Esophagus squamous epithelium (tissue), 5 donors: ENCODE data around the gene PRRT2. TPM values are rescaled to one million over a fixed set of nuclear protein-coding genes. Genes with fewer than 3 reads are reported as not detected.
A peak's percentile ranks its signal among the peaks of the same experiment; 100 is the strongest.

Experiments
- DNase-seq: peaks from one replicate; lab custom pipeline; 2025; lab: John Stamatoyannopoulos, UW
- H3K27ac ChIP-seq, 4 donors: fragments of 200-600 bp; sonication (generic); one replicate each; pipeline ENCODE4 v1.5.1; 2016 to 2019; ENCODE audit warnings: mild to moderate bottlenecking in 1 of 4
- H3K27me3 ChIP-seq, 4 donors: fragments of 200-600 bp; sonication (generic); 1 replicate in 3 of 4; 2 replicates in 1 of 4; pipeline versions ENCODE4 v1.5.1 to v1.6.0; 2017 to 2021; ENCODE audit warnings: antibody characterized with exemption in 1 of 4
- H3K36me3 ChIP-seq, 3 donors: fragments of 200-600 bp; sonication (generic); one replicate each; pipeline ENCODE4 v1.5.1; 2016 to 2019
- H3K4me1 ChIP-seq, 3 donors: fragments of 200-600 bp; sonication (generic); one replicate each; pipeline ENCODE4 v1.5.1; 2017 to 2019
- H3K4me3 ChIP-seq, 4 donors: fragments of 200-600 bp; sonication (generic); 1 replicate in 3 of 4; 2 replicates in 1 of 4; pipeline ENCODE4 v1.5.1; 2016 to 2019; ENCODE audit warnings: mild to moderate bottlenecking in 2 of 4, moderate library complexity in 1 of 4
- H3K9me3 ChIP-seq, 3 donors: fragments of 200-600 bp; sonication (generic); one replicate each; pipeline ENCODE4 v1.5.1; 2016 to 2019
- CTCF ChIP-seq, 6 experiments: fragments of 450-650 bp in 4 of 6; fragments of 200-600 bp in 2 of 6; sonication (generic) in 2 of 6; IDR thresholded peaks; one replicate each; pipeline ENCODE4 v1.5.1; 2016 to 2019; ENCODE audit warnings: antibody characterized with exemption in 6 of 6, mild to moderate bottlenecking in 4 of 6, moderate library complexity in 4 of 6
- POLR2A ChIP-seq, 4 donors: fragments of 450-650 bp; IDR thresholded peaks; one replicate each; pipeline ENCODE4 v1.6.1; 2017; ENCODE audit warnings: antibody characterized with exemption in 4 of 4, mild to moderate bottlenecking in 4 of 4, moderate library complexity in 3 of 4
- WGBS, 2 donors: methylation state at CpG; one replicate each; pipeline ENCODE4 v1.1.5; 2018; 5-methylcytosine and 5-hydroxymethylcytosine counted together
- intact Hi-C: fragments of 100-400 bp; cut with DNase I; formaldehyde crosslinking; loops from one replicate; pipeline ENCODE4 v1.15.0; 2022
- total RNA-seq, 4 donors: library from RNA; depleted of rRNA; stranded (reverse); fragments of >200 nt; gene quantifications; one replicate each; pipeline ENCODE4 v1.1.0, GENCODE V29; 2016
- donor health status: DM: yes; HTN: yes; CAD: no.

Gene PRRT2
- total RNA-seq, 4 donors from 2014 or later = 0.40 to 1.9 (median 0.53) TPM; not detected in 1

GRCh38 chr16:29804455-29805231, 7.3 kb upstream of the PRRT2 start:
- peaks cover 26 to 45% (median 31%) of the 10 kb centered on the region in 3 donors for H3K4me1 ChIP-seq
- peak overlapping the region; percentile 90 to 100 (median 98) for H3K27ac ChIP-seq
- peaks cover 7 to 55% (median 16%) of the 10 kb centered on the region in 3 donors for H3K36me3 ChIP-seq
- H3K9me3 ChIP-seq = no peaks in the 10 kb centered on the region
- 1 to 5% methylated on average over 7 to 14 of the region's 26 CpGs for WGBS, 2 donors
- H3K4me3 ChIP-seq = peak overlapping the region; percentile 72 to 95 (median 78)
- intact Hi-C loops = no loop called here
- TF ChIP-seq CTCF (IDR thresholded peaks at IDR 0.05) = no peak
- TF ChIP-seq POLR2A (IDR thresholded peaks at IDR 0.05) = no peak
- H3K27me3 ChIP-seq = no peaks in the 10 kb centered on the region
- no peak for DNase-seq

GRCh38 chr16:29805232-29806098, 6.5 kb upstream of the PRRT2 start:
- WGBS, 2 donors = 0 to 1% methylated on average over 5 to 33 of the region's 103 CpGs
- H3K27me3 ChIP-seq = no peaks in the 10 kb centered on the region
- no peaks in the 10 kb centered on the region for H3K9me3 ChIP-seq
- peaks cover 11 to 55% (median 14%) of the 10 kb centered on the region in 3 donors for H3K36me3 ChIP-seq
- H3K4me1 ChIP-seq = peaks cover 35 to 53% (median 39%) of the 10 kb centered on the region in 3 donors
- TF ChIP-seq CTCF (IDR thresholded peaks at IDR 0.05) (peak in 3 of 6 experiments; percentile 15 to 42 (median 30)), POLR2A (IDR thresholded peaks at IDR 0.05) (peak in 3 of 4 donors; percentile 56 to 95 (median 88))
- peak overlapping the region; percentile 90 to 100 (median 98) for H3K27ac ChIP-seq
- intact Hi-C loops = no loop called here
- DNase-seq = peak; percentile 87
- H3K4me3 ChIP-seq = peak overlapping the region; percentile 72 to 95 (median 78)

GRCh38 chr16:29806099-29806579, 5.9 kb upstream of the PRRT2 start, which contains the start of gene MAZ:
TSS of gene MAZ (plus strand) at chr16:29806529. CDS start at chr16:29806702, 173 bp downstream.
- no peak for DNase-seq
- Histone ChIP-seq H3K4me1 (peaks cover 40 to 60% (median 45%) of the 10 kb centered on the region in 3 donors), H3K36me3 (peaks cover 11 to 49% (median 14%) of the 10 kb centered on the region in 3 donors), H3K4me3 (peak within 1 kb of the TSS; percentile 72 to 95 (median 78)), H3K27me3 (no peaks in the 10 kb centered on the region), H3K27ac (peak within 1 kb of the TSS; percentile 91 to 100 (median 98)), H3K9me3 (no peaks in the 10 kb centered on the region)
- TF ChIP-seq CTCF (IDR thresholded peaks at IDR 0.05) = no peak
- no peak for TF ChIP-seq POLR2A (IDR thresholded peaks at IDR 0.05)
- WGBS, 2 donors = no CpG with 5 or more reads among the region's 67 CpGs
- intact Hi-C loops = no loop called here

- H3K27ac ChIP-seq = peak overlapping the region; percentile 83 to 100 (median 94)
- peaks cover 11 to 42% (median 14%) of the 10 kb centered on the region in 3 donors for H3K36me3 ChIP-seq
- TF ChIP-seq POLR2A (IDR thresholded peaks at IDR 0.05) (no peak), CTCF (IDR thresholded peaks at IDR 0.05) (no peak)
- H3K4me1 ChIP-seq = peaks cover 46 to 67% (median 51%) of the 10 kb centered on the region in 3 donors
- peak overlapping the region; percentile 42 to 85 (median 65) for H3K4me3 ChIP-seq
- no peak for DNase-seq
- WGBS, 2 donors = no CpG with 5 or more reads among the region's 99 CpGs
- intact Hi-C loops = no loop called here
- H3K27me3 ChIP-seq = peaks cover 0 to 2% (median 0%) of the 10 kb centered on the region in 4 donors
- no peaks in the 10 kb centered on the region for H3K9me3 ChIP-seq
Observed at GRCh38 chr16:29806641-29807425, 5.2 kb upstream of the PRRT2 start.
